ENCODE results near the gene LDLRAD4.

DNA sequence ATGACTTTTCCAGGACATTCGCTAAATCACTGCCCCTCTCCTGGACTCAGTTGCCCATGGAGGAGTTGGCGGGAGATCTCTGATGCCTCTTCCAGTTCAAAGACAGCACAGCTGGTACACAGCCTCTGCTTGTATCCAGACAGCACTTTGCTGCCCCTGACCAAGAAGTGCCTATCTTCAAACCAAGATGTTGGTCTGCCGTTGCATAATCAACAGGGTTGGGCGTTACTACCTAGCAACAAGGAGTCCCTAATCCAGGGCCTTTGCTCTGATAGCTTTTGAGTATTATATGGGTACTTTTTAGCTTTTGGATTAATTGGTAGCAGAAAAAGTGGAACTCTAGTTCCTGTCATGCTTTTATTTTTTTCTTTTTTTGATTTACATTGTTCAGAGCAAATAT lies 341.2 kb downstream of the LDLRAD4 start:
- TF ChIP-seq, protein P1, sequence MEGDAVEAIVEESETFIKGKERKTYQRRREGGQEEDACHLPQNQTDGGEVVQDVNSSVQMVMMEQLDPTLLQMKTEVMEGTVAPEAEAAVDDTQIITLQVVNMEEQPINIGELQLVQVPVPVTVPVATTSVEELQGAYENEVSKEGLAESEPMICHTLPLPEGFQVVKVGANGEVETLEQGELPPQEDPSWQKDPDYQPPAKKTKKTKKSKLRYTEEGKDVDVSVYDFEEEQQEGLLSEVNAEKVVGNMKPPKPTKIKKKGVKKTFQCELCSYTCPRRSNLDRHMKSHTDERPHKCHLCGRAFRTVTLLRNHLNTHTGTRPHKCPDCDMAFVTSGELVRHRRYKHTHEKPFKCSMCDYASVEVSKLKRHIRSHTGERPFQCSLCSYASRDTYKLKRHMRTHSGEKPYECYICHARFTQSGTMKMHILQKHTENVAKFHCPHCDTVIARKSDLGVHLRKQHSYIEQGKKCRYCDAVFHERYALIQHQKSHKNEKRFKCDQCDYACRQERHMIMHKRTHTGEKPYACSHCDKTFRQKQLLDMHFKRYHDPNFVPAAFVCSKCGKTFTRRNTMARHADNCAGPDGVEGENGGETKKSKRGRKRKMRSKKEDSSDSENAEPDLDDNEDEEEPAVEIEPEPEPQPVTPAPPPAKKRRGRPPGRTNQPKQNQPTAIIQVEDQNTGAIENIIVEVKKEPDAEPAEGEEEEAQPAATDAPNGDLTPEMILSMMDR (IDR thresholded peaks at IDR 0.05), result no peak
- TF ChIP-seq POLR2A (IDR thresholded peaks at IDR 0.05; ENCODE audit: low read depth), result no peak
